Prostate gland (tissue), 2 donors: ENCODE data around the gene RNF4.

Source experiments
- POLR2A ChIP-seq: fragments of 450-650 bp; IDR thresholded peaks from one replicate; pipeline ENCODE4 v1.6.1; 2016; ENCODE audit warnings: antibody characterized with exemption, mild to moderate bottlenecking
- TF ChIP-seq, protein P1 (sequence below), 4 experiments: fragments of 200-600 bp in 2 of 4; fragments of 450-650 bp in 2 of 4; sonication (generic) in 2 of 4; IDR thresholded peaks; 1 replicate in 3 of 4; 2 replicates in 1 of 4; pipeline ENCODE4 v1.5.1; 2016 to 2019; ENCODE audit warnings: antibody characterized with exemption in 4 of 4, mild to moderate bottlenecking in 2 of 4, moderate library complexity in 2 of 4

GRCh38 chr4:2478229-2478628, 9.3 kb downstream of the RNF4 start:
- TF ChIP-seq, protein P1, sequence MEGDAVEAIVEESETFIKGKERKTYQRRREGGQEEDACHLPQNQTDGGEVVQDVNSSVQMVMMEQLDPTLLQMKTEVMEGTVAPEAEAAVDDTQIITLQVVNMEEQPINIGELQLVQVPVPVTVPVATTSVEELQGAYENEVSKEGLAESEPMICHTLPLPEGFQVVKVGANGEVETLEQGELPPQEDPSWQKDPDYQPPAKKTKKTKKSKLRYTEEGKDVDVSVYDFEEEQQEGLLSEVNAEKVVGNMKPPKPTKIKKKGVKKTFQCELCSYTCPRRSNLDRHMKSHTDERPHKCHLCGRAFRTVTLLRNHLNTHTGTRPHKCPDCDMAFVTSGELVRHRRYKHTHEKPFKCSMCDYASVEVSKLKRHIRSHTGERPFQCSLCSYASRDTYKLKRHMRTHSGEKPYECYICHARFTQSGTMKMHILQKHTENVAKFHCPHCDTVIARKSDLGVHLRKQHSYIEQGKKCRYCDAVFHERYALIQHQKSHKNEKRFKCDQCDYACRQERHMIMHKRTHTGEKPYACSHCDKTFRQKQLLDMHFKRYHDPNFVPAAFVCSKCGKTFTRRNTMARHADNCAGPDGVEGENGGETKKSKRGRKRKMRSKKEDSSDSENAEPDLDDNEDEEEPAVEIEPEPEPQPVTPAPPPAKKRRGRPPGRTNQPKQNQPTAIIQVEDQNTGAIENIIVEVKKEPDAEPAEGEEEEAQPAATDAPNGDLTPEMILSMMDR (IDR thresholded peaks at IDR 0.05): no peak
- no peak for TF ChIP-seq POLR2A
